Activated naive CD4-positive, alpha-beta T cell (primary cell): ENCODE measurements around the gene SPG7.
A peak's percentile ranks its signal among the peaks of the same experiment; 100 is the strongest.

Experiments
- DNase-seq, 4 experiments: peaks; one replicate each; lab custom pipeline; 2025; lab: John Stamatoyannopoulos, UW

Gene SPG7

DNA sequence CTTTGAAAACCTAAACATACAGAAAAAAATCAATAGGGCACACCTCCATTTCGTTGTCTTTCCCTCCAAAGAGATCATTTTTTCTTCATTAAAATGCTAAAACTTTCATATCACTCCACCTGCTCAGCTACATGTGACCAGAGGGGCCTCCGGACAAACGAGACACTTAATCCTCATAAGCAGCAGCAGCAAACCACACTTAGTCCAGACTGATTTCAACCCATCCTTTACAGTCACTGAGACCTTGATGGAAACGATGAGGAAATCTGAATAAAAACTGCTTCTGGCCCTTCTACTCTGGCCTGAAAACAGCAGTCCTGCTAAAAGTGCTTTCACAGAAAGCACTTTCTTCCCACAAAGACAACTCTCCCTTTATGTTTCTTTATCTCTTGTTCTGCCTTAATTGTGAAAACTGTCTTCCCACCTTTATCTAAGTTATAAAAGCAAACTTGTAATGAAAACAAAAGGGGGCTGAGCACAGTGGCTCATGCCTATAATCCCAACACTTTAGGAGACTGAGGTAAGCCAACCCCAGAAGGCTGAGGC is 22.4 kb upstream of the SPG7 start:
- DNase-seq: no peak

- peak; percentile 47 to 76 (median 71) for DNase-seq
These were observed 18.9 kb upstream of the SPG7 start for GRCh38 chr16:89489040-89489897.

DNA sequence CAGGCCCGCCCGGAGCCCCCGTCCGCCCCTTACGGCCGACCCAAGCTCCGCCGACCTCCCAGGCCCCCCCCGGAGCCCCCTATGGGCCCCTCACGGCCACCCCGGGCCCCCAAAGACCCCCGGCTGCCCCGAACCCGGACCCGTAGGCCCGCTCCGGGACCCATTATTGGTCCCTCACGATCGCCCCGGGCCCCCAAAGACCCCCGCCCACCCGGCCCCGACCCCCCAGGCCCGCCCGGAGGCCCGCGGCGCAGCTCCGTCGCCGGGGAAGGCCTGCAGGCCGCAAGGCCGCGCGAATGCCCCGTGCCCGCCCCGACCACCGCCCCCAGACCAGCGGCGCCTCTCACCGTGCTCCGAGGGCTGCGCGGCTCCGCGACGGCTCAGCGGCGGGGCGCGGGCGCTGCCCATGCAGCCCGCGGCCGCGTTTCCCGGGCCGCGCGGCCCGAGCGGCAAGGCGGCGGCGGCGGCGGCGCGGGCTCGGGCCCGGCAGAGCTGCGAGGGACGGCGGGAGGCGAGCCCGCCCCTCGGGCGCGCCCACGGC is 18.2 kb upstream of the SPG7 start:
- no peak for DNase-seq

GRCh38 chr16:89490439-89491237 is 17.6 kb upstream of the SPG7 start, which contains the start of gene ANKRD11:
Gene ANKRD11, minus strand, starts transcription at chr16:89490561. Its CDS starts 173,542 bp downstream, at chr16:89317019.
- DNase-seq: peak; percentile 94 to 96 (median 96)

- no peak for DNase-seq
These were observed 16.8 kb upstream of the SPG7 start for GRCh38 chr16:89491238-89491869.

GRCh38 chr16:89491974-89492687 is 16.1 kb upstream of the SPG7 start:
- no peak for DNase-seq

DNA sequence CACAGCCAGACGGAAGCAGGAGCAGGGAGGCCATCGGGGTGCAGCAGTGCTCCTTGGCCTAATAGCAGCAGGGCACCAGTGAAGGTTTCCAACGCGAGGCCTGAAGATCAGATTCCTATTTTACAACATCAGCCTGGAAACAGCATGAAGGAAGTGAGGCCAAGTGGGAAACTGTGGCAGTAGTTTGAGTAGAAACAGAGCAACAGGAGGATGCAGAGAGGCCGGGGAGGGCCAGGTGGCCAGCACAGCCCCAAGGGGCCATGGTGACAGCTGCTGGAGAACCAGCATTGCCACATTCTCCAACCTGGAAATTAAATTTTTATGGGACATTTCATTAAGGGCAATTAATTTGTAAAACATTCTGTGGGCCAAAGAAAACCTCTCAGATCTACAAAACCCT is 14.4 kb upstream of the SPG7 start:
- DNase-seq: no peak

- no peak for DNase-seq
These were observed 13.1 kb upstream of the SPG7 start for GRCh38 chr16:89495121-89495520.

DNA sequence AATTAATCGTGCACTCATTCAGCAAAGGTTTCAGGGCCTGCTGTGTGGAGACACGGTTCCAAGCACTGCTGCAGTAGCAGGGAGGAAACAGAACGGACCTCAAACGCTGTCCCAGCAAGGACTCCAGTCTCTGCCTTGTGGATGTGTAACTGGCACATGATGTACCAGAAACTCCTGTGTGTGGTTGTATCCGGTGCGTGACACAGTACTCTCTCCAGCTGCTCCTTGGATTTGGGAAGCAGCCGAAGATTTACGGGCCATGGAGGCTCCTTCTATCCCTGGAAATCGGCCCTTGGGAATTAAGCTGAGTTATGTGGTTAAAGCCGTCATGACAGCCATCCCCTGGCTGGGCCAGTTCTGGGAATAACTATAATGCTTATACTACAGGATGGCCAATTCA is 9.4 kb upstream of the SPG7 start:
- DNase-seq: no peak

GRCh38 chr16:89499767-89500166 is 8.4 kb upstream of the SPG7 start:
- no peak for DNase-seq

GRCh38 chr16:89502081-89502843 is 5.9 kb upstream of the SPG7 start:
- no peak for DNase-seq

GRCh38 chr16:89504091-89504490 is 4.1 kb upstream of the SPG7 start:
- DNase-seq: no peak

DNA sequence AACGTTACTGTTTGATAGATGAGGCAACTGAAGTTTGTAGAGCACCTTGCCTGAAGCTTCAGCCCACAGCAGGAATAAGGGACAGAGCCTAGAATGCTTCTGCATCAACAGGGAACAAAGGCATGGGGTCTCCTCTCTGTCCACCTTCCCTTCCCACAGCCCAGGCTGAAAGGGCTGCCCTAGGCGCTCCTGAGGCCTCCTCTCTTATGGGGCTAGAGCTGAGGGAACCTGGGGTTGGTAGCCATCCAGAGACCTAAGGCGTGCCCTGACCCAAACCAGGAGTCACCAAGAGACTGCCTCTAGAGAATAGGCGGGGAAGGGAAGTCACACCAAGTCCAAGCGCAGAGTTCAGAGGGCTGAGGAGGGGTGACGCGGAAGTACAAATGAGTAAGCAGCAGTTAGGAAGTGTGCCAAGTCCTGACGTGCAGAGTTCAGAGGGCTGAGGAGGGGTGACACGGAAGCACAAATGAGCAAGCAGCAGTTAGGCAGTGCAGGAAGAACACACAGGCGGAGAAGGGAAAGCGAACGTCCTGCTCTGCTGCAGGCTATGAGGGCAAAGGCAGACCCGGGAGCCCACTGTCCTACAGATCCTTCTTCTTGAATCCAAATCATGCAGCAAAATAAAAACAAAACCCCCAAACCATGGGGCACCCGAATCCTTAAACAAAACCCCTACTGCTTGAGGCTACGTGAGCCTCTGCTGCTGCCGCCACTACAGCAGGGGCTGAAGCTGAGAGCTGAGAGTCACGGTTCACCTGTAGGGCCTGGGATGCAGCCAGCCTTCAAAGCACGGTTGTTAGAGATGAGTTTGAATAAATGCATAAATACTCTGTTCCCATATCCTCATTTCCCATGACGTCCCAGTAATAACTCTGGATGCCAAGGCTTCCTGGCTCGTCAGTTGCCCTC is 2.7 kb upstream of the SPG7 start:
- DNase-seq: peak; percentile 52 to 81 (median 67)

GRCh38 chr16:89506113-89506504 is 2.1 kb upstream of the SPG7 start:
- DNase-seq: no peak

GRCh38 chr16:89506791-89507191 is 1.4 kb upstream of the SPG7 start:
- no peak for DNase-seq

GRCh38 chr16:89507214-89507833 is 879 bp upstream of the SPG7 start:
- DNase-seq: no peak

- no peak for DNase-seq
These were observed 2.3 kb downstream of the SPG7 start for GRCh38 chr16:89510526-89510925.

DNA sequence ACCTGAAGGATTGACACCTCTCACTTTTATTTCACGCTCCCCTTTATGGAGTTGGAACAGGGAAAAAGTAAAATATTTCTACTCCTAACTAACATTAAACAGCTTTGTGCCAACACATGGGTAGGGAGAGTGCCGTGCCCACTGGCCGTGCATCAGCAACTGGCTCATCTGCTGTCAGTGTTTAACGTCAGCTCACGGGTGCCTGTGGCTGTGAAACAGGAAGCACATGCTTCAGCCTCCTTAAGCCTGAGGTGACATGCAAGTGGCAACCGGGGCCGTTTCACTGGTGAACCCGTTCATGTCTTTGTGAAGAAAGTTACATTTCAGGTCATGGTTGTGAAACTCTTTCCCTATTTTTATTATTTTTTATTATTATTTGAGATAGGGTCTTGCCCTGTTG is 3.2 kb downstream of the SPG7 start:
- DNase-seq: no peak

DNA sequence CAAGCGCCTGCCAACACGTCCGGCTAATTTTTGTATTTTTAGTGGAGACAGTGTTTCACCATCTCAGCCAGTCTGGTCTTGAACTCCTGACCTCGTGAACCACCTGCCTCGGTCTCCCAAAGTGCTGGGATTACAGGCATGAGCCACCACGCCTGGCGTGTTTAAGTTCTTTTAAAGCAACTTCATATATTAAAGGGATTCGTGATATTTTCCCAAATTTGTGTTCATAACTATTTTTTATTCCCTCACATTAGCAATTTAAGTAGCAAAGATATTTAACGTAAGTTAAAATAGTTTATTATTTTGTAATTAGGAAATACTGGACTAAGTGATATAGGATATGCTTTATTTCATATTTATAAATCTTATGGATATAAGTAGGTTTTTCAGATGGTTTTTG is 4.2 kb downstream of the SPG7 start:
- DNase-seq: no peak
